ENCODE results near the gene TSSK6.
A peak's percentile ranks its signal among the peaks of the same experiment; 100 is the strongest.

TSSK6 gene

GRCh38 chr19:19529783-19530422 is 14.6 kb upstream of the TSSK6 start:
- no peak for DNase-seq

GRCh38 chr19:19528721-19529490 is 13.6 kb upstream of the TSSK6 start, which contains the start of gene YJEFN3:
YJEFN3 (plus strand) TSS chr19:19528911; CDS start chr19:19528933, 22 bp downstream.
- DNase-seq: no peak

GRCh38 chr19:19527674-19528625 is 12.6 kb upstream of the TSSK6 start:
- no peak for DNase-seq

GRCh38 chr19:19527371-19527656 is 12.0 kb upstream of the TSSK6 start:
- DNase-seq: no peak

- DNase-seq: no peak
Measured at GRCh38 chr19:19526581-19527370, 11.4 kb upstream of the TSSK6 start.

- DNase-seq: no peak
Measured at GRCh38 chr19:19525611-19526380, 10.4 kb upstream of the TSSK6 start.

GRCh38 chr19:19524053-19524452 is 8.7 kb upstream of the TSSK6 start:
- no peak for DNase-seq

- no peak for DNase-seq
Measured at GRCh38 chr19:19523177-19523576, 7.8 kb upstream of the TSSK6 start.

- no peak for DNase-seq
Measured at GRCh38 chr19:19520989-19521388, 5.6 kb upstream of the TSSK6 start.

- DNase-seq: no peak
Measured at GRCh38 chr19:19517235-19517619, 1.9 kb upstream of the TSSK6 start.

GRCh38 chr19:19515642-19516519 is 533 bp upstream of the TSSK6 start, which contains the start of gene NDUFA13:
NDUFA13 (plus strand) TSS chr19:19516225; CDS start chr19:19516239, 14 bp downstream.
- DNase-seq: peak; percentile 77

- DNase-seq: no peak
Measured at GRCh38 chr19:19514215-19514657, 1.1 kb downstream of the TSSK6 start.

- no peak for DNase-seq
Measured at GRCh38 chr19:19513682-19514081, 1.7 kb downstream of the TSSK6 start.

- no peak for DNase-seq
Measured at GRCh38 chr19:19510432-19510831, 4.9 kb downstream of the TSSK6 start.

GRCh38 chr19:19508217-19508616 is 7.1 kb downstream of the TSSK6 start:
- no peak for DNase-seq

GRCh38 chr19:19507354-19507753 is 8.0 kb downstream of the TSSK6 start:
- DNase-seq: no peak

- no peak for DNase-seq
Measured at GRCh38 chr19:19506592-19506991, 8.8 kb downstream of the TSSK6 start.

- no peak for DNase-seq
Measured at GRCh38 chr19:19505669-19506326, 9.6 kb downstream of the TSSK6 start.

GRCh38 chr19:19504754-19505668 is 10.3 kb downstream of the TSSK6 start:
- DNase-seq: no peak
